IPS DF 6.9 (cell line): ENCODE measurements around the gene MCEE.

ENCODE experiments used
- DNase-seq: peaks from one replicate; pipeline ENCODE4 v3.0.0-alpha.2; 2013; ENCODE audit warnings: low read depth, low spot score
- H3K27ac ChIP-seq: one replicate; pipeline ENCODE4 v1.5.1; 2013; ENCODE audit warnings: low read length, control low read depth
- H3K27me3 ChIP-seq: 2 replicates; pipeline ENCODE4 v1.6.1; 2013; ENCODE audit warnings: mild to moderate bottlenecking, low read length; ENCODE audit not compliant: control insufficient read depth, insufficient read depth
- H3K36me3 ChIP-seq: 2 replicates; pipeline ENCODE4 v1.6.1; 2013; ENCODE audit warnings: low read length; ENCODE audit not compliant: control insufficient read depth, insufficient read depth
- H3K4me1 ChIP-seq: 2 replicates; pipeline ENCODE4 v1.6.1; 2013; ENCODE audit warnings: low read length; ENCODE audit not compliant: control insufficient read depth, insufficient read depth
- H3K4me3 ChIP-seq: 2 replicates; pipeline ENCODE4 v1.5.1; 2013; ENCODE audit warnings: mild to moderate bottlenecking, low read length
- H3K9me3 ChIP-seq: 2 replicates; pipeline ENCODE4 v1.6.1; 2013; ENCODE audit warnings: low read length, inconsistent platforms; ENCODE audit not compliant: control insufficient read depth, insufficient read depth
- WGBS: extraction: QIAGEN DNeasy Blood & Tissue Kit; methylation state at CpG from one replicate; pipeline ENCODE4 v1.1.7; 2013; ENCODE audit warnings: mixed read lengths, missing lambda C conversion rate; ENCODE audit not compliant: insufficient read length, insufficient coverage; 5-methylcytosine and 5-hydroxymethylcytosine counted together

The MCEE gene

GRCh38 chr2:71082402-71083252 lies 47.4 kb downstream of the MCEE start:
- peaks cover 8% of the 10 kb centered on the region; the same call in 1 of the 2 replicates for H3K36me3 ChIP-seq
- no peak for DNase-seq
- no peak overlapping the region for H3K4me3 ChIP-seq
- no peak overlapping the region for H3K27ac ChIP-seq
- no CpG with 5 or more reads among the region's 5 CpGs for WGBS
- no peaks in the 10 kb centered on the region for H3K9me3 ChIP-seq
- no peaks in the 10 kb centered on the region for H3K27me3 ChIP-seq
- peaks cover 10% of the 10 kb centered on the region for H3K4me1 ChIP-seq

DNA sequence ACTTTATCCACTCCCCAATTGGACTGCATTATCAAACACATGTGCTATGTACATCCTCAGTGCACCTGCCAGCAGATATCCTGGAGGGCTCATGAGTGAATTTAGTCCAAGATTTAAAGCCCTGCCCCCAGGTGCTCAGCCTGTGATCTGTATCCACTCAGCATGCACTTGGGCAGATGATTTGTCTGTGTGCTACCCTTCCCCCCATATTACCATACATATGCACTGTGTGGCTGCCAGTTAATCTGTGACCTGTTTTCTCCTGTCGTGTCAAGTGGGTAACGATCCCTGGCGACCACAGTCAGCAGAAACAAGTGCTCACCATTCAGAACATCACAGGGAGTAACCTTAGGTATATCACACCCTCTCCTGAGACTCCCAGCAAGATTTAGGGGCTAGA lies 51.4 kb downstream of the MCEE start:
- Histone ChIP-seq H3K4me1 (peaks cover 6% of the 10 kb centered on the region; the same call in 1 of the 2 replicates), H3K36me3 (peaks cover 13% of the 10 kb centered on the region), H3K9me3 (no peaks in the 10 kb centered on the region), H3K27me3 (no peaks in the 10 kb centered on the region), H3K27ac (no peak overlapping the region), H3K4me3 (no peak overlapping the region)
- DNase-seq = no peak
- no CpG with 5 or more reads among the region's 3 CpGs for WGBS

- Histone ChIP-seq H3K4me3 (no peak overlapping the region), H3K36me3 (peaks cover 22% of the 10 kb centered on the region), H3K27me3 (no peaks in the 10 kb centered on the region), H3K4me1 (no peaks in the 10 kb centered on the region), H3K9me3 (no peaks in the 10 kb centered on the region), H3K27ac (no peak overlapping the region)
- DNase-seq = no peak
- WGBS = no CpG with 5 or more reads among the region's 2 CpGs
These were observed 55.1 kb downstream of the MCEE start for GRCh38 chr2:71074893-71075395.

DNA sequence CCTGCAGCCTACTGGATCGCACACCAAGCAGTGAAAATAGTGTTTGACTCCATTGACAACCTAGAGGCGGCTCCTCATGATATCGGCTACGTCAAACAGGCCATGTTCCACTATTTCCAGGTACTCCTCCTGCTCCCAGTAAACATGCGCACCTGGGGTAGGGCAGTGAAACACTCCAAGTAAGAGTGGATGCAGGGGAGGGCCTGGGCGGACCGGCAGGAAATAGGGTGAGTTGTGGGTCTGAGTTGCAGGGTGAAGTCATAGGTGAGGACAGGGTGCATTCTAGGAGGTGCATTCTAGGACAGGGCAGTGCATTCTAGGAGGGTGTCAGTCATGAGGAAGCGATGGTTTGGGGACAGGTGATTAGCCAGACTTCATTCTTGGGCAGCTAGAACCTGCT lies 56.6 kb downstream of the MCEE start:
- WGBS = no CpG with 5 or more reads among the region's 8 CpGs
- H3K4me1 ChIP-seq = no peaks in the 10 kb centered on the region
- H3K4me3 ChIP-seq = no peak overlapping the region
- H3K9me3 ChIP-seq = no peaks in the 10 kb centered on the region
- peaks cover 16% of the 10 kb centered on the region for H3K36me3 ChIP-seq
- no peaks in the 10 kb centered on the region for H3K27me3 ChIP-seq
- H3K27ac ChIP-seq = no peak overlapping the region
- DNase-seq = no peak

GRCh38 chr2:71072492-71072891 lies 57.5 kb downstream of the MCEE start:
- no peak overlapping the region for H3K27ac ChIP-seq
- no peaks in the 10 kb centered on the region for H3K27me3 ChIP-seq
- no peaks in the 10 kb centered on the region for H3K4me1 ChIP-seq
- DNase-seq = no peak
- WGBS = no CpG with 5 or more reads among the region's 4 CpGs
- no peaks in the 10 kb centered on the region for H3K9me3 ChIP-seq
- H3K36me3 ChIP-seq = peaks cover 14% of the 10 kb centered on the region
- H3K4me3 ChIP-seq = no peak overlapping the region

DNA sequence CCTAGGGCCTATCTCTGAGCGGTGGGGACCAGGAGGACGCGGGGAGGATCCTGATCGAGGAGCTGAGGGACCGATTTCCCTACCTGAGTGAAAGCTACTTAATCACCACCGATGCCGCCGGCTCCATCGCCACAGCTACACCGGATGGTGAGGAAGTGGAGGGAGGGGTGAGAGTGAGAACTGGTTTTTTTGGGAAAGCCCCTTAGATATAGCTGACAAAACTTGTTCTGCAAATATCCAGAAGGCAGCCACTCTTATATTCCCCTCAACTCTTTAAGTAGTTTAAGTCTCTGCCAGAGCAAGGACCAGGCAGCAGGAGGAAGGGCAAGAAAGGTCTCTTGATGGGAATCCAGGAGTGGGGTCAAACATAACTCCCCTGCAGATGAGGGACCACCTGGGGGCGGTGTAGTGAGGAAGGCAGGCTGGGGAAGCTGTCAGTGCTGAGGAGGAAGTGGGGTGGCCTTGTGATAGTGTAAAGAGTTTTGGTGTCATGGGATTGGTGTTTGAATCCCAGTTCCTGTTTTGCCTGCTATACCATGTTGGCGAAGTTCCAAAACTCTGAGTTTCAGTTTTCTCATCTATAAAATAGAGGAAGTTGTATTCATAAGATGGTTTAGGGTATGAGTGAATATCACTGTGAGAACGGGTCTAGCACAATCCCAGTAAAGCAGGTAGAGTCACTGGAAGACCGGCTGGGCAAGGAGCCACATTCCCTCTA lies 58.2 kb downstream of the MCEE start:
- DNase-seq = no peak
- H3K9me3 ChIP-seq = no peaks in the 10 kb centered on the region
- H3K4me1 ChIP-seq = no peaks in the 10 kb centered on the region
- no peak overlapping the region for H3K4me3 ChIP-seq
- no peaks in the 10 kb centered on the region for H3K27me3 ChIP-seq
- H3K27ac ChIP-seq = no peak overlapping the region
- peaks cover 14% of the 10 kb centered on the region for H3K36me3 ChIP-seq
- no CpG with 5 or more reads among the region's 14 CpGs for WGBS

GRCh38 chr2:71070294-71071093 lies 59.5 kb downstream of the MCEE start:
- H3K4me3 ChIP-seq = no peak overlapping the region
- peaks cover 12% of the 10 kb centered on the region for H3K36me3 ChIP-seq
- no peak overlapping the region for H3K27ac ChIP-seq
- no CpG with 5 or more reads among the region's 10 CpGs for WGBS
- no peaks in the 10 kb centered on the region for H3K27me3 ChIP-seq
- no peaks in the 10 kb centered on the region for H3K9me3 ChIP-seq
- DNase-seq = no peak
- no peaks in the 10 kb centered on the region for H3K4me1 ChIP-seq

- Histone ChIP-seq H3K4me1 (no peaks in the 10 kb centered on the region), H3K27me3 (no peaks in the 10 kb centered on the region), H3K36me3 (peaks cover 11% of the 10 kb centered on the region), H3K9me3 (no peaks in the 10 kb centered on the region), H3K27ac (no peak overlapping the region), H3K4me3 (peak overlapping the region; percentile 73; the same call in 1 of the 2 replicates)
- DNase-seq = no peak
- WGBS = no CpG with 5 or more reads among the region's 5 CpGs
These were observed 60.7 kb downstream of the MCEE start for GRCh38 chr2:71069376-71069775.

DNA sequence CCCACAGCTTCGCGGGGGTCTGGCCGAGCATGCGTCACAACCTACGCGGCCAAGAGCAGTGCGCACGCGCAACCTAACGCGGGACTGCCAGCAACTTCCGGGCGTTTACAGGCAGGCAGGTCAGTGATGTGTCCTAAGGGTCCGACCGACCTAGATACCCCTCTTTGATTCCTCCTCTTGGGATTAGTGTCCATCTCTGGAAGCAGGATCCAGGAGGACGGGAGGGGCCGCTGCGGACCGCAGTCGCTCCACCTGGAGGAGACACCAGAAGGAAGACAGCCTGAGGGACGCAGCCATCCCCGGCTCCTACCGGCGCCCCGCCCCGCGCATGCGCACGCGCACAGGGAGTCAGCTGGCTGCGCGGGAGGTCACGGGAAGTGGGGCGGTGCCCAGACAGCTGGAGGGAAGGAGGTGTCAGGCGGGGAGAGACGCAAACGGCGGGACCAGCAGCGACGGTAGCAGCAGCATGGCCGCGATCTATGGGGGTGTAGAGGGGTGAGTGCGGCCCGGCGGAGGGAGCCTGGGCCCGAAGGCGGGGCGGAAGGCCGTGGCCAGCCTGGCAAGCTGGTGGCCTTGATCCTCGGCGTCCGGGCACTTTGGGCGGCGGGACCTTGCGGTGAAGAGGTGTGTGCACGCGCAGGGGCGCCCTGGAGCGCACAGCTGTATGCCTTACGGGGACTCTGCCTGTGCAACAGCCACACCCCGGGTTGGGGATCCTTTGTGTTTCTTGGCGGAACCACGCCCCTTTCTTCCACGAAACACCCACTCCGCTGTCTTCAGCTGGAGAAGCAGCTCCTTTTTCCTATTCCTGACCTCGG lies 61.6 kb downstream of the MCEE start, which contains the start of gene NAGK:
NAGK (plus strand) TSS at position 431 of the 818 bp plus-strand sequence; CDS start at position 467, 36 bp downstream.
- H3K36me3 ChIP-seq = peaks cover 7% of the 10 kb centered on the region
- H3K27ac ChIP-seq = no peak within 1 kb of the TSS
- no peaks in the 10 kb centered on the region for H3K4me1 ChIP-seq
- DNase-seq = peak; percentile 91
- no CpG with 5 or more reads among the region's 66 CpGs for WGBS
- H3K4me3 ChIP-seq = peak within 1 kb of the TSS; percentile 73
- no peaks in the 10 kb centered on the region for H3K9me3 ChIP-seq
- H3K27me3 ChIP-seq = no peaks in the 10 kb centered on the region
